Ovary (tissue), 9 donors: ENCODE data around the gene HRAS. TPM values are rescaled to one million over a fixed set of nuclear protein-coding genes. Genes with fewer than 3 reads are reported as not detected.

Source experiments
- DNase-seq, 5 donors: peaks; one replicate each; pipeline ENCODE4 v3.0.0-alpha.2; 2019 to 2020
- H3K27ac ChIP-seq, 2 donors: fragments of 200-600 bp; one replicate each; pipeline versions ENCODE4 v1.5.1 to v1.8.0; 2019 to 2022
- H3K27me3 ChIP-seq: fragments of 200-600 bp; one replicate; pipeline ENCODE4 v1.8.0; 2022
- H3K36me3 ChIP-seq: fragments of 200-600 bp; sonication (generic); one replicate; pipeline ENCODE4 v1.5.1; 2019
- H3K4me1 ChIP-seq: one replicate; pipeline ENCODE4 v1.8.1; 2013; ENCODE audit warnings: mild to moderate bottlenecking, moderate library complexity; ENCODE audit not compliant: insufficient read depth
- H3K4me3 ChIP-seq: fragments of 200-600 bp; sonication (generic); one replicate; pipeline ENCODE4 v1.5.1; 2017
- H3K9me3 ChIP-seq, 2 donors: fragments of 200-600 bp in 1 of 2; sonication (generic) in 1 of 2; one replicate each; pipeline versions ENCODE4 v1.5.1 to v1.8.1; 2013 to 2019; ENCODE audit warnings: mild to moderate bottlenecking in 1 of 2, moderate library complexity in 1 of 2
- EP300 ChIP-seq: sonication (generic); formaldehyde crosslinking; IDR thresholded peaks from one replicate; pipeline ENCODE4 v1.6.1; 2017; ENCODE audit warnings: antibody characterized with exemption
- POLR2A ChIP-seq: fragments of 450-650 bp; IDR thresholded peaks from one replicate; pipeline ENCODE4 v1.6.1; 2017; ENCODE audit warnings: antibody characterized with exemption, mild to moderate bottlenecking, moderate library complexity
- WGBS, 3 donors: extraction: QIAGEN DNeasy Blood & Tissue Kit in 1 of 3; methylation state at CpG; one replicate each; pipeline versions ENCODE4 v1.1.5 to v1.1.7; 2013 to 2017; 5-methylcytosine and 5-hydroxymethylcytosine counted together
- intact Hi-C, 4 donors: fragments of 100-400 bp; cut with DNase I; formaldehyde crosslinking; loops; one replicate each; pipeline versions ENCODE4 v1.11.0 to v1.15.1; 2022 to 2023
- polyA plus RNA-seq, 2 donors: library from polyadenylated mRNA; stranded (reverse); fragments of 200-250 nt in 1 of 2; fragments of 350-450 nt in 1 of 2; fragmentation: Illumina TruSeq in 1 of 2; extraction: RNeasy Lipid Tissue Mini Kit (QIAGEN cat#74804) in 1 of 2; gene quantifications; one replicate each; pipeline ENCODE4 v1.2.3, GENCODE V29; 2013 to 2014
- total RNA-seq, 7 donors: library from RNA; depleted of rRNA in 2 of 7; stranded (reverse); fragments of >200 nt in 2 of 7; fragmentation: NEBNext Ultra II Directional in 3 of 7; extraction: Animal tissue kit (Norgen Biotek cat#: 25700) in 3 of 7; gene quantifications; one replicate each; pipeline versions ENCODE4 v1.1.0 to v1.2.4, GENCODE V29; 2016 to 2023
- TF ChIP-seq, protein P1 (sequence below), 3 donors: fragments of 450-650 bp in 2 of 3; fragments of 200-600 bp in 1 of 3; IDR thresholded peaks; one replicate each; pipeline versions ENCODE4 v1.5.1 to v1.8.0; 2016 to 2022; ENCODE audit warnings: antibody characterized with exemption in 3 of 3, mild to moderate bottlenecking in 1 of 3
- donor health status: DM: no; HTN: no; CAD: no; lungs with moderate emphysema.
- donor health status: DM: no; HTN: no; CAD: no.
- donor health status: Bipolar disorder and iron deficiency.
- donor health status: DM: yes; HTN: yes; CAD: no.
- donor health status: DM: no; HTN: no; CAD: no.
- donor health status: DM: yes; HTN: yes; CAD: no.

HRAS gene
- total and polyA plus RNA-seq, 9 donors, result 4.3 to 49.6 (median 36.3) TPM

DNA sequence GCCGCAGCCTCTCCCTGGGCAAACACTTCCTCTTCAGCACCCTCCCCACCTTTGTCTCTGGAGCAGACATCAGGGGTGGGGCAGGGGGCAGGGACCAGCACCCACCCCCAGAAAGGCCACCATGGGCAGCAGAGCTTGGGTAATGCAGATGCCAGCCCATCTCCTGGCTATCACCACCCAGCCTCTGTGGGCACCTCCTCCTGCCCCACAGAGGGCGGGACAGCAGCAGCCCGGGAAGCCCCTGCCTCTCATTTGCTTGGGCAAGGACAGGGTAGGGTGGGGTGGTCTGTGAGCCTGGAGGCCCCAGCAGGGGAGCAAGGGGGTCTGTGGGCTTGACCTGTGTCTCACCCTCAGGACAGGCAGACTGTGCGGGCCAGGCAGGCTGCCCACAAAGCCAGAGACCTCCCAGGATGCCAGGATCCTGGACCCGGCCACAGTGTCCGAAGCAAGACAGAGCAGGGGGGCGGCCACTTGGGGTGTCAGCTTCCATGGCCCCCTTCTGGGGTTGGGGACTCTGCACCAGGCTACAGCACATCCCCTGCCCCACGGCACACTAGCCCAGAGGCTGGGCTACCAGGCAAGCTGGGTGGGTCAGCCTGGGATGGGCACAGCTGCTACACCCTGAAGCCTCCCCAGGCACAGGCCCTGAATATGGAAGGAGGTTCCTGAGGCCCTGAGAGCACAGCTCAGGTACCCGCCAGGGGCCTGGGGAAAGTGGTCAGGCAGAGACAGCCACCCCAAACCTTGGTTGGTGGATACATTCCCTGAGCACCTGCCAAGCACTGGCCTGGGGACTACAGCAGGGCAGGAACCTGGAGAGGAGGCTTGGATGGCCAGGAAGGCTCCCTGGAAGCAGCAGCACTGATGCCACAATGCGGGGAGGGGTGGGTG is 32.8 kb downstream of the HRAS start:
- Histone ChIP-seq H3K4me3 (no peak overlapping the region), H3K27ac (no peak overlapping the region), H3K36me3 (no peaks in the 10 kb centered on the region), H3K27me3 (no peaks in the 10 kb centered on the region), H3K4me1 (peaks cover 9% of the 10 kb centered on the region), H3K9me3 (no peaks in the 10 kb centered on the region)
- DNase-seq, result peak in 3 of 5 donors; percentile 44 to 54 (median 45)
- WGBS, 3 donors, result 80 to 84% (median 81%) methylated on average over 8 to 10 of the region's 10 CpGs
- intact Hi-C loops, result loop anchor here in 1 of 4 donors (10.0 kb wide), 1 partner anchor 48 kb away; the partner anchor contains the start of gene PTDSS2
- TF ChIP-seq EP300 (no peak), POLR2A (no peak)
- TF ChIP-seq, protein P1, sequence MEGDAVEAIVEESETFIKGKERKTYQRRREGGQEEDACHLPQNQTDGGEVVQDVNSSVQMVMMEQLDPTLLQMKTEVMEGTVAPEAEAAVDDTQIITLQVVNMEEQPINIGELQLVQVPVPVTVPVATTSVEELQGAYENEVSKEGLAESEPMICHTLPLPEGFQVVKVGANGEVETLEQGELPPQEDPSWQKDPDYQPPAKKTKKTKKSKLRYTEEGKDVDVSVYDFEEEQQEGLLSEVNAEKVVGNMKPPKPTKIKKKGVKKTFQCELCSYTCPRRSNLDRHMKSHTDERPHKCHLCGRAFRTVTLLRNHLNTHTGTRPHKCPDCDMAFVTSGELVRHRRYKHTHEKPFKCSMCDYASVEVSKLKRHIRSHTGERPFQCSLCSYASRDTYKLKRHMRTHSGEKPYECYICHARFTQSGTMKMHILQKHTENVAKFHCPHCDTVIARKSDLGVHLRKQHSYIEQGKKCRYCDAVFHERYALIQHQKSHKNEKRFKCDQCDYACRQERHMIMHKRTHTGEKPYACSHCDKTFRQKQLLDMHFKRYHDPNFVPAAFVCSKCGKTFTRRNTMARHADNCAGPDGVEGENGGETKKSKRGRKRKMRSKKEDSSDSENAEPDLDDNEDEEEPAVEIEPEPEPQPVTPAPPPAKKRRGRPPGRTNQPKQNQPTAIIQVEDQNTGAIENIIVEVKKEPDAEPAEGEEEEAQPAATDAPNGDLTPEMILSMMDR (IDR thresholded peaks at IDR 0.05), result no peak

DNA sequence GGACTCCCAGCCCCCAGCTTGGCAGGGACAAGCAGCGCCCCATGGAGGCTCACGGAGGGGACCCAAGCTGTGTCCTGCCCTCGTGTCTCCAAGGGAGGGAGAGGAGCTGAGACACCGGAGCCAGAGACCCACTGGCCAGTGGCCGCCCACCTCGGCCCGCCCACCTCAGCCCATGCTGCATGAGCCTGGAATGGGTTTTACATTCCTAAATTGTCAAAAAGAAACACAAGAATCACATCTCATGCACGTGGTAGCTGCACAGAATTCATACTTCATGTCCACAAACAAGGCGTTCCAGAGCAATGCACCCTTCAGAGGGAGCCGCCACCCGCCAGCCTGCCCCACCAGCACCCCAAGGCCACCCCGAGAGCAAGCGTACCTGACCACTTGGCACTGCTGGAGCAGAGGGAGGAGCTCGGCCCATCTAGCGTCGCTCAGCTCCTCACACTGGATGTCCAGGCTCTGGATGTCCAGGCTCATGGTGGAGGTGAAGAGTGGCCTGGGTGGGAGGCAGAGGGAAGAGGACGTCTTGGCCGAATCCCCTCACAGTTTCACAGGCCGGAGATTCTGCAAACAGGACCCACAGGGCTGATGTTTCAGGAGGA is 33.6 kb downstream of the HRAS start:
- no peaks in the 10 kb centered on the region for H3K9me3 ChIP-seq
- no peak overlapping the region for H3K4me3 ChIP-seq
- intact Hi-C loops, result loop anchor here in 1 of 4 donors (10.0 kb wide), 1 partner anchor 47 kb away; the partner anchor contains the start of gene PTDSS2
- 76 to 84% (median 80%) methylated on average over 19 of the region's 19 CpGs for WGBS, 3 donors
- no peak overlapping the region for H3K27ac ChIP-seq
- no peaks in the 10 kb centered on the region for H3K27me3 ChIP-seq
- H3K36me3 ChIP-seq, result no peaks in the 10 kb centered on the region
- H3K4me1 ChIP-seq, result peaks cover 11% of the 10 kb centered on the region
- no peak for DNase-seq
- TF ChIP-seq POLR2A (no peak), EP300 (no peak)
- TF ChIP-seq, protein P1 (IDR thresholded peaks at IDR 0.05), result no peak

DNA sequence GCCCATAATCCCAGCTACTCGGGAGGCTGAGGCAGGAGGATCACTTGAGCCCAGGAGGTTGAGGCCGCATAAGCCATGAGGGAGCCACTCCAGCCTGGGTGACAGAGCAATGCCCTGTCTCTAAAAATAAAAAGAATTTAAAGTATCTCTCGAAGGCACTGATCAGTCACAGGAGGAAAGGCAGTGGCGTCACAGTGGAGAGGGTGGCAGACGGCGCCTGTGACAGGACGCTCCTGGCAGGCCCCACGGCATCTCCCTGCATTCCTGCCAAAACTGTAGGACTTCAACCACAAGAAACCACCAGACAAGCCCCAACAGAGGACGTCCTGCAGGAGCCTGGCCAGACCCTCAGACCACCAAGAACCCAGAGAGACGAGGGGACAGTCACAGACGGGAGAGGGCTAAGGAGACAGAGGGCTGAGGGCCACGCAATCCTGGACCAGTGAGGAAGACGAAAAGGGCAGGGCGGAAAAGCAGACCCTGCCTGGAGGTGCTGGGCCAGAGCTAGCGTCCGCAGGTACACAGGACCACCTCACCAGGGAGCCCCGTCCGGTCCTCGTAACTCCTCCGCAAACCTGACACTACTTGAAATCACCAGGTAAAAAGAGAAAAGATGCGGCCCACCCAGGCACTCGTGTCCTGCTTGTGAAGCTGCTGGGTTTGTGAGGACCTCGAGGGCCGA is 34.2 kb downstream of the HRAS start:
- no peaks in the 10 kb centered on the region for H3K36me3 ChIP-seq
- WGBS, 3 donors, result 89 to 92% (median 91%) methylated on average over 24 of the region's 24 CpGs
- no peak for DNase-seq
- no peaks in the 10 kb centered on the region for H3K9me3 ChIP-seq
- no peaks in the 10 kb centered on the region for H3K27me3 ChIP-seq
- H3K4me1 ChIP-seq, result peaks cover 13% of the 10 kb centered on the region
- no peak overlapping the region for H3K27ac ChIP-seq
- no peak overlapping the region for H3K4me3 ChIP-seq
- TF ChIP-seq POLR2A (no peak), EP300 (no peak)
- TF ChIP-seq, protein P1 (IDR thresholded peaks at IDR 0.05), result no peak
- intact Hi-C loops, result loop anchor here in 1 of 4 donors (10.0 kb wide), 1 partner anchor 46 kb away; the partner anchor contains the start of gene PTDSS2
